Measurements from ENCODE around the gene UXS1.

UXS1 gene

DNA sequence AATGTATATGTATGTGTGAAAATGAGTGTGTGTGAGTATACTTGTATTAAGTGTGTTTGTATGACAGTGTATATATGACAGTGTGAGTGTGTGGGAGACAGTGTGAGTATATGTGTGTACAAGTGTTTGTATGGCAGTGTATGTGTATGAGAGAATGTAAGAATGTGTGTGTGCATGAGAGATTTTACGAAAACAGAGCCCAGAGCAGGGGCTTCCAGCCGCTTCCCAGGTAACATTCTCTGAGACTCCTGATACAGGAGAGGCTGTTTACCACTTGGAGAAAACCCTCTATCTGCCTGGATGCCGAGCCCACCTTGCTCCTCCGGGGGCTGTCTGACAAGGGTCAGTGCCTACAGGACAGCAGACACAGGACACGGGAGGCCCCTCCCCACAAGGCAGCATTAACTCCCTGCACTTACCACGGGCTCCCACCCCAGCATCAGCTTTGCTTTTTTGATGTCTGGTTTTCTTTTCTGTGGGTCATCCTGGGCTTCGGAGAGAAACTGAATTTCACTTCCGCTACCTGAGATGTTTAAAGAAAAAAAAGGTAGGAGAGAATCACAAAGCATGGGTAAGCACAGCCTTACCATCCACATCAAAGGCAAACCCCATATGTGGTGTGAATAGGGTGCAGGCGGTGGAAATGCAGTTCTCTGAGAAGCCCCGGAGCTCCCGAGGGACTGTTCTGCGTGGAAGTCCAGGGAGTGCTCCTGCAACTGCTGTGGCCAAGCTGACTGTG is 97.6 kb downstream of the UXS1 start:
- FAIRE-seq (no peak), DNase-seq (ENCODE audit: insufficient read length, low spot score) (no peak)
- no peak for TF ChIP-seq POLR2A (IDR thresholded peaks at IDR 0.05; ENCODE audit: low read depth, low read length)

DNA sequence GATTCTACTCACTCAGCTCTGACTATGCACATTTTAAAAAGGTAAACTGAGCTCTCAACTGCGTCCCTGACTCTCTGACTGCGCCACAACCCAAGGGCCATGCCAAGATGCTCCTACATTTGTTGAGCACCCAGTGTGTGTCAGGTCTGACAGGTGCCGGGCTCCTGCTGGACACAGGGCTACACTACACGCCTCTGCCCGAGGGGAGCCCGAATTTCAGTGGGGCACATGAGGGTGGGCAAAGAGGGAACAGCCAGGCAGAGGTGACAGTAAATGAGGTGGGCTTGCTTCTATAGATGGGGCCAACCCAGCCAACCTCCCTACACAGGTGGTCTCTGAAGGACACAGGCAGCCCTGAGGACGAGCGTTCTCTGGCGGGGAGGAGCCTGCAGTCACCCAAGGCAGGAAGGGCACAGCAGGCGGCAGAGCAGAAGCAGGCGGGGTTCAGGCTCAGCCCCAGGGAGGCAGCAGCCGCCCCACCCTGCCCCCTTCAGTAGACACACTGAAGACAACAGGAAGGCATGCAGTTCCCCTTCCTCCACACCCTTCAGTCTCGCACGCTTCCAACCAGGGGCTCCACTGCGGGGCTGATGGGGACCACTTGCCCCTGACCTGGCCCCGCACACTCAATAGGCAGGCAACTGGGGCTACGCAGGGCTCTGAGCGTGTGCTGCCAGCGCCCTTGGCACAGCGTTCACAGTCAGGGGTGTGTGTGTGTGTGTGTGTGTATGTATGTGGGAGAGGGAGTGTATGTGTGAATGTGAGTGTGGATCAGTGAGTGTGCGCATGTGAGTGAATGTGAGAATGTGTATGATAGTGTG is 98.4 kb downstream of the UXS1 start:
- no peak for FAIRE-seq
- TF ChIP-seq POLR2A (IDR thresholded peaks at IDR 0.05; ENCODE audit: low read depth, low read length) = no peak
- no peak for DNase-seq (ENCODE audit: insufficient read length, low spot score)

DNA sequence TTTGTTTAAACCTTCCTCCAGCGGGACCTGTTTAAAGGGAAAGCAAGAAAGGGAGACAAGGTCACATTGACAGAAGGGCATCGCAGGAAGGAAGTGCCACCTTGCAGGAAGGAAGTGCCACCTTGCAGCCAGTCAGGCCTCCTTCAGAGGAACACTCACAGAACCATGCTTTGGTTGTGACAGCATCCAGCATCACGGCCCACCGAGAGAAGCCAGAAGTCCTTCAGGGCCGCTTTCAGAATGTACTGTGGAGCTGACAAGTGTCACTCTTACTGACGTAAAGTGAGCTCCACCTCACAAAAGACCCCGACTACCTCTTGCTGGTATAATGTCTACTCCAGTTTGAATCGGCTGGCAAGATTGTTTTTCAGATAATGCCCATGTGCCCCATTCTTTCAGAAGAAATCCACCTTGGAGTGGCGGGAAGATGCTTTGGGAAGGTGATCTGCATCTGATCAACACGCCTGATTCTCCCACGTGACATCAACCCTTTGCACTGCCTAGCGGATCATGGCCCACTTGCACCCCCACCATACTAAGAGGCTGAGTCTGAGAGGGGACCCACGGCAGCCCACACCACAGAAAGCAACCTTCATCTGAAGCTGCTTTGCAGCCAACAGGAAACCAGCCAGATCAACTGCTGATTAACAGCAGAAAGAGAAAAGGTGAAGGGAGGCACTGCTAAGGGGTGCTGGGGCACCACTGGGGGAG is 99.8 kb downstream of the UXS1 start:
- FAIRE-seq (no peak), DNase-seq (ENCODE audit: insufficient read length, low spot score) (no peak)
- no peak for TF ChIP-seq POLR2A (IDR thresholded peaks at IDR 0.05; ENCODE audit: low read depth, low read length)

DNA sequence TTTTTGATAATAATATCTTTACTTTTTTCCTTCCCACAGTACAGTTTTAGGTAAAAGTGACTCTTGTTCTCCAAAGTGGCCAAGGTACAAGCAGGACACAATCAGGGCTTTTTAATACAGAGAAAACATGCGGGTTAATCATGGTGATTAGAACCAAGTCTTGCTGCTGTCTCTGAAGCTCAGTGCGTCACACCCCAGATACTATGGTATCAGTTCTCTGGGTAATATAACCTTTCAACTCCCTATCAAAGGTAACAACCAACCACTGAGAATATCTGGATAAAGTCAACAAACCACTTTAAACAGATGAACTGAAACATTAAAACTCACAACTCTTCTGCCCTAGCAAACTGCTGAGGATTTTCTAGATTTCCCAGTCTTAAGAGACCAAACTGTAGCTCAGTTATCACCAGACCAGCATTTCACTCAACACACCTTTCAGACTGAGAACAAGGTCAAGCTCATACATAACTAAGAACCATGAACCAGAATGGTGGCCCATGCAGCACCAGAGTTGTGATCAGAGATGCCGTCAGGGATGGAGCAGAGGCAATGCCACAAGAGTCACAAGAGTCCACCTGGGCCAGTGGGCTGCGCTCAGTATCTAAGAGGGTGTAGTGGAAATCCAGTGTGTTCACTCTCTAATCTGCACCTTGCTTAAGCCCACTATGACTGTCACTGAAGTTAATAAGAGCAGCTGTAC is 103.0 kb downstream of the UXS1 start:
- no peak for TF ChIP-seq POLR2A (IDR thresholded peaks at IDR 0.05; ENCODE audit: low read depth, low read length)
- FAIRE-seq = no peak
- no peak for DNase-seq (ENCODE audit: insufficient read length, low spot score)

DNA sequence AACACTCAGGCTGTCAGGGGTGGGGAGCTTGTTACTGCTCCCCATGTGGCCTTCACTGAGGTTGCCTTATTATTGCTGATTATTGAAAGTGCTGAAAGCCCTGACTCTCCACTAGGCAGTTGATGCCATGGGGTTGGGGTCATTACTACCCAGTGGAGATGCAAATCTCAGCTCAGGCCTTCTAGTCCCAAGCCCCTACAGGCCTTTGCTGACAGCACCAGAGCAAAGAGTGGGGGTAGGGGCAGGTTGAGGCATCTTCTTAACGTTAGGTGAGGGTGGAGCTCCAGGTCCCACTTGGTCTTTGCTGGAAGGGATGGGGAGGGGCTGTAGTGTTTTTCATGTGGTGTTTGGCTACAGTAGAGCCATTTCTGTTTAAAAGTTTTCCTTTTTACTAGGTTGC is 104.5 kb downstream of the UXS1 start:
- FAIRE-seq (no peak), DNase-seq (ENCODE audit: insufficient read length, low spot score) (no peak)
- no peak for TF ChIP-seq POLR2A (IDR thresholded peaks at IDR 0.05; ENCODE audit: low read depth, low read length)

DNA sequence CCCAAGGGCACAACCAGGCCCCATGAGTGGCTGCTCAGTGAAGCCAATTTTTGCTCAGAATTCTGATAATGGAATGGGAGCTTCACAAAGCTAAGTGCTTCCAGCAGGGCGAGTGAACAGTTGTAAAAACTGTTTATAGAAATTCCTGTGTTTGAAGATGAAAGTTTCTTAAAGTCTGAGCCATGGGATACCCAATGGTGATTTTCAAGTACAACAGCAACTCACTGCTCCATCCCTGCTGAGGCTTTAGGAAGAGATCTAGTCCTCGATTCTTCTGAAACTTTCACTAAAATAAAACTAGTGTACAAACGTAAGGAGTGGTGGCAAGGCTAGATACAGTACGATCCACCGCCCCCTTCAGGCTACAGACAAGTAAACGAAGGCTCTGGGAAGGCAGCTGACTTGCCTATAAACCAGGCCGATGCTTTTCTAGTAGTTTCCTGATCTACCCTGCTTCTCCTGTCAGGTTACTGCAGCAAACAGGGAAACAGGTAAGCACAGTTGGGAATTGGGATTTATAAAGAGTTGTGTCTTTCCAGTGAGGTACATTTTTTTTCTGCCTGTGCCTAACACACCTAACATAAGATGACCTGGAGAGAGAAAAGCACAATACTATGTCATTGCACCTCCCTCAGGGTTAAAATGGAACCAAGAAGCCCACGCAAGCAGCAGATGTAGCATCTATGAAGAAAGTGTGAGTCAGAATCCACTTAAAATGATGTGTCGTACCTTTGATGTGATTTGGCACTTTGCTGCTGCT is 108.7 kb downstream of the UXS1 start:
- no peak for DNase-seq (ENCODE audit: insufficient read length, low spot score)
- no peak for FAIRE-seq
- TF ChIP-seq POLR2A (IDR thresholded peaks at IDR 0.05; ENCODE audit: low read depth, low read length) = no peak

DNA sequence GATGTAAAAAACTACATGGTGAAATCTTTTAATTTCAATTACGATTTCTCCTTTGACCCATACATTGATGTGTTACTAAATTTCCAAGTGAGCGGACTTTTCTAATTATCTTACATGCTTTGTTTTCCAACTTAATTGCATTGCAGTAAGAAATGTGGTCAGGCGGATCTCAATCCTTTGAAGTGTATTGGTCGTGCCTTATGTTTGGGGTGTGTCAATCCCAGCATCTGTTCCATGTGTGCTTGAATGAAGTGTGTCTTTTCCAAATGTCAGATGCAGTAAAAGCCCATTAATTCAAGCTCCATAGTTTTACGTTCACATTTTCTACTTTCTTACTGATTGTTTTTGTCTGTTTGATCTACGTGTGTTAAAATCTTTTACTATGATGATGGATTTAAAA is 113.1 kb downstream of the UXS1 start:
- no peak for FAIRE-seq
- no peak for TF ChIP-seq POLR2A (IDR thresholded peaks at IDR 0.05; ENCODE audit: low read depth, low read length)
- DNase-seq (ENCODE audit: insufficient read length, low spot score) = no peak

DNA sequence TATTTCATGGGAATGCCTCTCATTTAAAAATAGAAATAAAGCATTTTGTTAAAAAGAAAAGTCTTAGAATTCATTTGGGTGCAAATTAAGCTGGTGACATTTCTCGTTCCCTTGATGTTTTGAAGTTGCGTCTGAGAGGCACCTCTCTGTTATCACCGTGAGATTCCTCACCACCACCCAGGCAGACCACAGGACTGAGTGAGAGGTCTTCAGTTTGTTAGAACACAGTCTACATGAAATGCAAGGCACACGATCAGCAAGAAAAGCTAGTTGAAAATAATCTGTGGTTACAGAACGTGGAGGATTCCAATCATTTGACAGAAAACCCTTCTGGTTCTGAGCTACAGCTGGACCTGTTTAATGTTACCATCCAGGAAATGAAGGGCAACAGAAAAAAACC is 116.0 kb downstream of the UXS1 start:
- no peak for TF ChIP-seq POLR2A (IDR thresholded peaks at IDR 0.05; ENCODE audit: low read depth, low read length)
- DNase-seq (ENCODE audit: insufficient read length, low spot score) (no peak), FAIRE-seq (no peak)

DNA sequence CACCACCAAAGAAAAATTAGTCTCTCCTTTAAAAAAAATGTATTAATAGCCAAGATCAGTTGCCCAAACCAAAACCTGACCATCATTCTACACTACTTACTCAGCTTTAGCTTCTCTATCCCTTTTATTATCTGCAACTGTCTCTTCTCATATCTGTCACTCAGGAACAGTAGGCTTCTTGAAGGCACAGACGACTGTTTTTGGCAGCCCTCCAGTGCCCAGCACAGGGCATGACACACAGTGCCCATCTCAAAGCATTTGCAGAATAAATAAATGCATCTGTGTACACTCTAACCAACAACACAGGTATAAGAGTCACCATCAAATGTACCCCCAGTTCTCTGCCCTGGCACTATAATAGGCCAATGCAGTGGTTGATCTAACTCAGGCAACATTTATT is 117.2 kb downstream of the UXS1 start:
- DNase-seq (ENCODE audit: insufficient read length, low spot score) (no peak), FAIRE-seq (no peak)
- TF ChIP-seq POLR2A (IDR thresholded peaks at IDR 0.05; ENCODE audit: low read depth, low read length) = no peak

DNA sequence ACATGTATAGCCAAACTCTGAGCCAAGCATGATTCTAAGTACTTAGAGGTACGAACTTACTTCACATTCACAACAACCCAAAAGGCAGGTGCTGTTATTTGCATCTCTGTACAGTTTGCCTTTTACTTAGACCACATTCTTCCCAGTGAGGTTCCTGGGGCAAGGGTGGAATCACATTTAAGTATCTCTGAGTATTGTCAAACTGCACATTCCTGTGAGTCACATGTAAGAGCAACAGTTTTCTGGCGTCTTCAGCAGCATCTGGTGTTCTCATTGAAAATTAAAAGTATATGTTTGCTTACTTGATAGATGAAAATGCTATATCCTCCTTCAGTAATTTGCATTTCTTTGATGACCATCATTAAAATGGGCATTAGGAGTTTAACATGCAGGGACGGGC is 119.1 kb downstream of the UXS1 start:
- DNase-seq (ENCODE audit: insufficient read length, low spot score) = no peak

DNA sequence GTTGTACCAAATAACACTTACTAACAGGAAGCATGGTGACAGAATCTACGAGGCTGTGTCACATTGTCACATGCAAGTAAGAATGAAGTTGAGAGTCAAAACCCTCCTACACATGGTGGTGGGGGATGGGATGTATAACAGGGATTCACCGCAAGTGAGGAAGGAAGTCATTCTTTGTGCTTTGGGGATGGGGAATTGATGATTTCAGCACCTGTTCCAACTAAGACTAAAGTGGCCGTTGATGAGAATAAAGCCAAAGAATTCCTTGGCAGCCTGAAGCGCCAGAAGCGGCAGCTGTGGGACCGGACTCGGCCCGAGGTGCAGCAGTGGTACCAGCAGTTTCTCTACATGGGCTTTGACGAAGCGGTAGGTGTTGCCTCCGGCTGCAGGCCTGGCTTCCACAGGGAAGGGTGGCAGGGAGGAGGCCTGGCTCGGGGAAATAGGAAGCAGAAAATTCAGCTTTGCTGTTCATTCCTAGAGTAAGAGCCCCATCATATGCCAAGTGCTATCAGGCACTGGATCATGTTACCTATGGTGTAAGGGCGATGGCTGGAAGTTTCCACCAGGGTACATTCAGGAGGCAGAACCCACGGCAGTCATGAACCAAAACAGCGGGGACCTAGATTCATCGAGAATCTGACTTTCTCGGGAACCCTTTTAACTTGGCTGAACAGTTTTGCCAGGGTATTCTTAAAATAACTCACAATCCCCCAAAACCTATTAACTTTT is 120.3 kb downstream of the UXS1 start:
- FAIRE-seq (no peak), DNase-seq (ENCODE audit: insufficient read length, low spot score) (no peak)
- no peak for TF ChIP-seq POLR2A (IDR thresholded peaks at IDR 0.05; ENCODE audit: low read depth, low read length)

More for the DNA sequence above, 119.1 kb downstream of the UXS1 start:
- TF ChIP-seq POLR2A (IDR thresholded peaks at IDR 0.05; ENCODE audit: low read depth, low read length) = no peak
- FAIRE-seq = no peak

DNA sequence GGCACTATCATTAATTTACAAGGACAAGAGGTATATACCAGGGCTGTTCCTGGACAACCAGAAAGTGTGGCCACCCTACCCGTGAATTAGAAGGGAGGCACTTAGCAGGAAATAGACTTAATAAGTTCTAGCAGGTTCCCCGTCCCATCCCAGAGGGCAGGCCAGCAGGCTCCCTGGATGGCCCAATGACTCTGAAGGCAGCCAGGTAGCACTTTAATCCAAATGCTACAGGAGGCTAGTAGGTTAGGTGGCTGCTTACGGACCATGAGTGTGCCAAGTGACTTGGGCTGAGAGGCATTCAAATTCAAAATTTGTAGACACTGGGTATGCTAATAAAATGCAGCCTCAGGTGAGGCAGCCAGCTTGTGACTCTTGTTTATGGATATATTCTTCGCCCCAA is 123.9 kb downstream of the UXS1 start:
- FAIRE-seq (no peak), DNase-seq (ENCODE audit: insufficient read length, low spot score) (no peak)
- no peak for TF ChIP-seq POLR2A (IDR thresholded peaks at IDR 0.05; ENCODE audit: low read depth, low read length)

DNA sequence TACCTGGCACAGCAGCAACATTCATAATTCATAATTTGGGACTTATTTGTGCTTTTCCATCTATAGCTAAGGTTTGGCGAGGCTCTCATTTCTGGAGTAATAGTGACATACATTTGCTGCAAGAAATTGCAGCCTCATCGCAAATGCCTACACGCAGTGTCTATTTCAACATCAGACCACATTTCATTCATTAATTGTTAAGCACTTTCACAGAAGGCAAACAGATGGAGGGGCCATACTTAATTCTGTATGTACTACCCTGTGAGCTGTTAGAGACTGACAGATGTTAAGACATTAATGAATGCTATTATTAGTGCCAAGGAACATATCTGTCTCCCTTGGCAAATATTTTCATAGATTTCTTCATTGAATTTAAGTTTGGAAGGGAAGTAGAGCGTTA is 125.7 kb downstream of the UXS1 start:
- no peak for TF ChIP-seq POLR2A (IDR thresholded peaks at IDR 0.05; ENCODE audit: low read depth, low read length)
- FAIRE-seq (no peak), DNase-seq (ENCODE audit: insufficient read length, low spot score) (no peak)

Data from H54 (cell line).